BE2C (cell line): Measurements from ENCODE around the gene SLC10A2.

ENCODE experiments used
- DNase-seq: peaks from one replicate; pipeline ENCODE4 v3.0.0-alpha.2; 2020
- H3K27me3 ChIP-seq: fragments of 250-450 bp; sonication (Bioruptor Pico); 2 replicates; pipeline ENCODE4 v1.5.1; 2020; ENCODE audit warnings: mild to moderate bottlenecking
- H3K36me3 ChIP-seq: fragments of 250-450 bp; sonication (Bioruptor Pico); 2 replicates; pipeline ENCODE4 v1.5.1; 2020; ENCODE audit warnings: mild to moderate bottlenecking
- H3K4me1 ChIP-seq: fragments of 250-450 bp; sonication (Bioruptor Pico); 2 replicates; pipeline ENCODE4 v1.5.1; 2020
- H3K4me3 ChIP-seq: 2 replicates; pipeline ENCODE4 v1.5.1; 2011; ENCODE audit warnings: low read depth, low read length
- H3K9me3 ChIP-seq: fragments of 250-450 bp; sonication (Bioruptor Pico); 2 replicates; pipeline ENCODE4 v1.5.1; 2020
- CTCF ChIP-seq: IDR thresholded peaks from 2 replicates; pipeline ENCODE4 v1.5.1; 2012; ENCODE audit warnings: mild to moderate bottlenecking, low read depth, low read length

Gene SLC10A2

GRCh38 chr13:103006641-103007426 is 59.4 kb downstream of the SLC10A2 start:
- Histone ChIP-seq H3K27me3 (no peaks in the 10 kb centered on the region), H3K4me1 (no peaks in the 10 kb centered on the region), H3K4me3 (no peak overlapping the region), H3K9me3 (no peaks in the 10 kb centered on the region), H3K36me3 (no peaks in the 10 kb centered on the region)
- no peak for DNase-seq
- TF ChIP-seq CTCF = no peak

GRCh38 chr13:103004661-103005345 is 61.4 kb downstream of the SLC10A2 start:
- H3K27me3 ChIP-seq = no peaks in the 10 kb centered on the region
- no peak for DNase-seq
- no peak overlapping the region for H3K4me3 ChIP-seq
- no peak for TF ChIP-seq CTCF
- no peaks in the 10 kb centered on the region for H3K9me3 ChIP-seq
- no peaks in the 10 kb centered on the region for H3K36me3 ChIP-seq
- H3K4me1 ChIP-seq = no peaks in the 10 kb centered on the region

GRCh38 chr13:103003631-103004030 is 62.6 kb downstream of the SLC10A2 start:
- TF ChIP-seq CTCF = no peak
- H3K9me3 ChIP-seq = no peaks in the 10 kb centered on the region

GRCh38 chr13:103002279-103002678 is 63.9 kb downstream of the SLC10A2 start:
- DNase-seq = no peak
- Histone ChIP-seq H3K27me3 (no peaks in the 10 kb centered on the region), H3K4me1 (no peaks in the 10 kb centered on the region), H3K4me3 (no peak overlapping the region), H3K9me3 (no peaks in the 10 kb centered on the region), H3K36me3 (no peaks in the 10 kb centered on the region)
- TF ChIP-seq CTCF = no peak

More at GRCh38 chr13:103003631-103004030, 62.6 kb downstream of the SLC10A2 start:
- Histone ChIP-seq H3K27me3 (no peaks in the 10 kb centered on the region), H3K4me1 (no peaks in the 10 kb centered on the region), H3K4me3 (no peak overlapping the region), H3K36me3 (no peaks in the 10 kb centered on the region)
- no peak for DNase-seq

- H3K4me3 ChIP-seq = no peak overlapping the region
- TF ChIP-seq CTCF = no peak
Measured at GRCh38 chr13:103000157-103000556, 66.1 kb downstream of the SLC10A2 start.

GRCh38 chr13:102999499-102999898 is 66.7 kb downstream of the SLC10A2 start:
- Histone ChIP-seq H3K4me3 (no peak overlapping the region), H3K9me3 (no peaks in the 10 kb centered on the region), H3K27me3 (no peaks in the 10 kb centered on the region), H3K4me1 (no peaks in the 10 kb centered on the region), H3K36me3 (no peaks in the 10 kb centered on the region)
- no peak for DNase-seq
- TF ChIP-seq CTCF = no peak

More at GRCh38 chr13:103000157-103000556, 66.1 kb downstream of the SLC10A2 start:
- Histone ChIP-seq H3K9me3 (no peaks in the 10 kb centered on the region), H3K36me3 (no peaks in the 10 kb centered on the region), H3K27me3 (no peaks in the 10 kb centered on the region), H3K4me1 (no peaks in the 10 kb centered on the region)
- no peak for DNase-seq
